ENCODE measurements around the gene IL10.
A peak's percentile ranks its signal among the peaks of the same experiment; 100 is the strongest.

Gene IL10

DNA sequence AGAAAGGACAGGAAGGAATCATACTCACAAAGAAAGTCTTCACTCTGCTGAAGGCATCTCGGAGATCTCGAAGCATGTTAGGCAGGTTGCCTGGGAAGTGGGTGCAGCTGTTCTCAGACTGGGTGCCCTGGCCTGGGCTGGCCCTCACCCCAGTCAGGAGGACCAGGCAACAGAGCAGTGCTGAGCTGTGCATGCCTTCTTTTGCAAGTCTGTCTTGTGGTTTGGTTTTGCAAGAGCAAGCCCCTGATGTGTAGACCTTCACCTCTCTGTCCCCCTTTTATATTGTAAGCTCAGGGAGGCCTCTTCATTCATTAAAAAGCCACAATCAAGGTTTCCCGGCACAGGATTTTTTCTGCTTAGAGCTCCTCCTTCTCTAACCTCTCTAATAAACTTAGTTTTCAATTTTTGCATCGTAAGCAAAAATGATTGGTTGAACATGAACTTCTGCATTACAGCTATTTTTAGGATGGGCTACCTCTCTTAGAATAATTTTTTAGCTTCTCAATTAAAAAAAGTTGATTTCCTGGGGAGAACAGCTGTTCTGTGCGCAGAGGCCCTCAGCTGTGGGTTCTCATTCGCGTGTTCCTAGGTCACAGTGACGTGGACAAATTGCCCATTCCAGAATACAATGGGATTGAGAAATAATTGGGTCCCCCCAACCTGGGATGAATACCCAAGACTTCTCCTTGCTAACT is at the start of gene IL10:
Gene IL10 (minus strand): TSS at position 252 of the 695 bp plus-strand sequence. CDS start 59 bp downstream, at position 193.
- DNase-seq: no peak

DNA sequence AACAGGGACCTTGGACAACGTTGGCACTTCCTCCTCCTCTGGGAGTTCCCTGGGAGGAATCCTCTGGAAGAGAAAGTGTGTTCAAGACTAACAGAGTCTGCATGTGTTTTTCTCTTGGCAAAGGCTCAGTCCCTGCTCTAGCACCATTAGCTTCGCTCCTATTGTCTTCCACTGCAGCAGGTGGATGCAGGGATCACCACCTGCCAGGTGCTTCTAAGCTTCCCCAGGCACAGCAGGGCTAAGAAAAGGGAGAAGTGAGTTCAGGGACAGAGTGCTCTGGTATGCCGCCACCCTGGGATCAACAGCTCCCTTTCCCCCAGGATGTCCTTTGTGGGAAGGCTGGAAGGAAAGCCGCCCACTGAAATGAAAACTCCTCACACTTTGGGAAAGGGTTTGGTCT is 49.2 kb upstream of the IL10 start:
- no peak for DNase-seq

DNA sequence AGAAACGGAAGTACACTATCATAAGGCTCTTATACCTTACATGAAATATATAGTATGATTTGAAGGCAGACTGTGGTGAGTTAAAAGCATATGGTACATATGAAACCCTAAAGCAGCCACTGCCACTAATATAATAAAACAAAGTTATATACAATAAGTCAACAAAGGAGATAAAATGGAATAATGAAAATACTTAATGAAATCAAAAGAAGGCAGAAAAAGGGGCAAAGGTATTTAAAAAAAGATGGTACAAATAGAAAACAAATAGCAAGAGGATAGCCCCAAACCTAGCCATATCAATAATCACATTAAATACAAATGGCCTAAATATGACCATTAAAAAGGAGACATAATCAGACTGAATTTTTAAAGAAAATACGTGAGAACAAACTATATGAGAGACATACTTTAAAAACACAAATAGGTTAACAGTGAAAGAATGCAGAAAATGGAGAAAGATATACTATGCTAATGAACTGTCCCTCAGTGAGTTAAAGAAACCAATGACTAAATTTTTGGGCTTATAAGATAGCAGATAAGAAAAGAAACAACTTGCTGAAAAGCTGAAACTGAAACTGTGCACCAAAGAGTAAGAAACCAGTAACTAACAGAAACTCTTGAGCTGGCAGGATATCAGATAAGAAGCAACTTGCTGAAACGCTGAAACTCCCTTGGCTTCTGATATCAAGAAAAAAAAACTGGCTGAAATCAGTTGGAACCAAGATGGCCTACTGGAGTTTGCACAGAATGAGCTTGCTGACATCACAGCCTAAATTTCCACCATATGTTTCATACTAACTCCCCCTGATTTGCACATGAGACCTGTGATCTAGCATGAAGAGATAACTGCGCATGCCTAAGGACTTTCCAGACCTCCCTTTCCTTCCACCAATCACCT is 44.3 kb upstream of the IL10 start:
- no peak for DNase-seq

DNA sequence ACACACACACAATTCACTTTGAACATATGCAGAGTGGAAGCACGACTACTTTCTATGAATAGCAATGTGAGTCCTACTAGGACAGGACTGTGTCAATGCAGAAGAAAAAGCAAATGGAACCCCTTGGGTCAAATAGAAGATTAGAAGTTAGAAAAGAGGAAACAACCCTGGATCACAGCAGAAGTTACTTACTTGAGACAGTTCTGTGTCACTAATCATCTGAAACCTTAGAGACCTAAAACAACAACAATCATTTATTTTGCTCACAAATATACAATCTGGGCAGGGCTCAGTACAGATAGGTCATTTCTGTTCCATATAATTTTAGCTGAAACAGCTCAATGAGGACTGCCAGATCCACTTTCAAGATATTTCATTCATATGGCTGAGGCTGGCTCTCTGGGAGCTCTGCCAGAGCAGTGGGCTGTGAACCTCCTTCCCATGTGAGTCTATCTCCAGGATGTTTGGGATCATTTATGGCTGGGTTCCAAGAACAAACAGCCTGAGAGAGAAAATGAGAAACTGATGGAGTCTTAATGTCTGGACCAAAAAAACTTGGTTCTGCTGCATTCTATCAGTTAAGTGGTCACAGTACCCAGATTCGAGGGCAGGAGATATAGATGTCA is 42.5 kb upstream of the IL10 start:
- no peak for DNase-seq

DNA sequence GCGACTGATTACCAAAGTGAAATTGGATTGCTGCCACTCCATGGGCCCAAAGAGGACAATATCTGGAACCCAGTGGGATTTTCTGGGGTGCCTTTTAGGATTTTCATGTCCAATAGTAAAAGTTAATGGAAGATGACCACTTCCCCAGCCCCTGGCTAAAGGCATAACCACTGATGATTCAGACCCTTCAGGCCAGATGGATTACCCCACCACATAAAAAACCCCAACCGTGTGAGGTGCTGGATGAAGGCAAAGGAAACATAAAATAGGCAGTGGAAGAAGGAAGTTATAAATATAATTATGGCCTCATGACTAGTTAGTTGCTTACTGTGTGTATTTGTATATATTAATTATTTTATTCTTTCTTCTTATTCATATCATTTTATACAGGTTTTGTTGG is 40.2 kb upstream of the IL10 start:
- DNase-seq: no peak

DNA sequence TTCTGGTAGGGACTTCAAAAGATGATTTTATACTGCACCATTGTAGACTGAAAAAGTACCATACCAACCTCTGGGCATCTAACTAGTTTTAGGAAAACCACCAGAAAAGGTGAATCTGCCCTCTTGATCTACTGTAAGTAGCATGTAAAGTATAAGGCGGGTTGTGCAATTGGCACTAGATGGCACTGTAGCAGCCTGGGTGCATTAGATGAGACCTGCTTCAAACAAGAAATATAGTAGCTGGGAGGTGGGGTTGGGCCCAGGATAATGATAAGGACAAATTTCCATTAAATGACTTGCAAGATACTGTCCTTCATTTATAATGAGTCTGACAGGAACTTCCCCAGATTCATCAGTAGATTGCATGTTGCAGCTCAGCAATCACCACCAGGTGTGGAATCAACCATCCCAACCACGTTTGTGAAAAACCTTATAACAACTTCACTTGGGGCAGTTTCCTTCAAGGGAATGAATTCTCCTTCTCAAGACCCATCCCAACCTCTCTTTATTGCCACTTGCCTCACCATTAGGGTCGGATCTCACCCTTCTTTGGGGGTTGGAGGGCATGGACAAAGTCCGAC is 37.3 kb upstream of the IL10 start:
- peak; percentile 38 for DNase-seq

DNA sequence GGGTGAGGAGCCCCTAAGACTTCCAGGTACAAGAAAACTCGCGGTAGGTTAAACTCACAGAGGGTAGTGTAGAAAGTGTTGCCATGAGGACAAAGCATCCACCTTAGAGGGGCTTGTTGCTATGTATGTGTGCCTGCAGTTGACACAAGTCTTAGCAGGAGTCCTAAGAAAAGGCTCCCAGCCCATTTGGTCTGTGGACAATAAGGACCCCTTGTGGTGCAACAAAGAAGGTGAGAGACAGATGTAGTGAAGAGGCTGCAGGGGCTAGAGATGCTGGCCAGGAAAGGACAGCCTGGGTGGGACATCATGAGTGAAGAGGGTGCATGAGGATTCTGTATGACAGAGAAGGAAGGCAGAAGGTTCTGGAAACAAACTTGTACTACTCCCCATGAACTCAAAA is 36.3 kb upstream of the IL10 start:
- DNase-seq: no peak

DNA sequence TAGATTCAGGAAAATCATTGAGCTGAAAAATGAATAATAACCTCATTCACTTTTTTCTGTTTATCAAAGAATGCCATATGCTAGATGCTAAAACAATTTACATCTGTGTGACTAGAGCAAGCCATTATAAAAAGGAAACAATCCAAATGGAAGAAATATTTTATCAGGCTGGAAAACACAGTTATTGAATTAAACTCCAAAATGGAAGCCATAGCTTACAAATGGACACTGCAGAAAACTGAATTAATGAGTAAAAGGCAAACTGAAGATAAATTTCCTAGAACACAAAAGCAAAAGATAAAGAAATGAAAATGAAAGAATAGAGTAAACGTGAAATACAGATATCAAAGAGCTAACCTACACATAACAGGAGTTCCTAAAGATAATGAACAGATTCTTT is 33.1 kb upstream of the IL10 start:
- DNase-seq: no peak

DNA sequence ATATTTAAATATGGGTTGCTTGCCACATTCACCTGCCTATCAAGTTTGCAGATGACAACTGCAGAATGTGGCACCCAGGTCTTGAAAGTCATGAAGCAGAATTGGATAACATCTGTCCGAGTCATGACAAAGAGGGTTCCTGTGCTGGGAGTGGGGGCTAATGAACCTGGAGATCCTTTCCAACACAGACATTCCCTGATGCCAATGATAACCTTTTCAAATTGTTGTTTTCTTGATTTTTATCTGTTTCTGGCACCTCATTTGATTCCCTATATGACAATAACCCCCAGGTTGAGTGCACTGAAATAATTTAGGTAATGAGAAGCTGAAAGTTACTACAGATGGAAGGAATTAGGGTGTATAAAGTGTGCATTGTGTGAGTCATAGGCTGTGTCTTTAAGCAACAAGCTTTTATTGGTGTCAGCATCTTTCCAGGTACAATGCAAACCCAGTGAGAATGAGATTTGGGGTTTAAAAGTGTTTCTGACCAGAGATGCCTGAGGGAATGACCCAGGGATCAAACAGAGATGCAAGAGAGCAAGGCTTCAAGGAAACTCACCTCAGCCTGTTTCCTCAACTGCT is 32.0 kb upstream of the IL10 start:
- no peak for DNase-seq

DNA sequence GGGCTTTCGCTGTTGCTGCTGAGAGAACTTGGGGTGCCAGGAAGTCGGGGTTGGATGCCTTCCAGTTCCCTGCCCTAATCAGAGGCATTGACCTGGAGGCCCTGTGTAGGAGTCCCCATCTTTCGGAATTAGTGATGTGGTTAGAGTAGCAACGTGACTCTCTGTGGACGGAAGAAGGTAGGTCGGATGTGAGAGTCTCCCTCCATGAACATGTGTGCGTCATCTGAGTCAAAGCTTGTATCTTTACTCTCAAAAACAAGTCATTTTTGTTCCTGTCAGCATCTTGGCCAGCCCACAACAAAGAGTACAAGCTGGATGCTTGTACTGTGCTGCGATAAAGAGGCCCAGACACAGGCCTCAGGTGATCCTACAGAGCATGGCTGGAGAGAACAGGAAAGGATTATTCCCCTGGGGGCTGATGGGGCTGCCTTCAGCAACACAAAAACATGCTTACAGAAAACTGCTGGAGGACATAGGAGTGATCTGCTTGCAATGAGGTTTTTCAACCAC is 31.0 kb upstream of the IL10 start:
- DNase-seq: peak; percentile 69

DNA sequence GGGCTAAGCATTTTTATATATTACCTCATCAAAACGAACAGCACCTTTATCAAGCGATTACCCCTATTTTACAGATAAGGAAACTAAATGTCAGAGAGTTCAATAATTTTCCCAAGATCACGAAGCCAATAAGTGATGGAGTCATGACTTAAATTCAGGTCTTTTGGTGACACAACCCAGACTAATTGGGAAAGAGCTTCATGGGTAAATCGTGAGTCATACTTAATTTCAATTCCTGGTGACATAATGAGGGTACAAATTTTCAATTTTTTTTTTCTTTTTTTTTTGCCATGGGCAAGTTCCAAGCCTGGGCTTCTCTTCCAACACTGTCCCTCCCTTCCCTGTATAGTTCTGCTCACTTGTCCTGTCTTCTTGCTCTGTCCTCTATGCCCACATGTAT is 30.1 kb upstream of the IL10 start:
- no peak for DNase-seq

DNA sequence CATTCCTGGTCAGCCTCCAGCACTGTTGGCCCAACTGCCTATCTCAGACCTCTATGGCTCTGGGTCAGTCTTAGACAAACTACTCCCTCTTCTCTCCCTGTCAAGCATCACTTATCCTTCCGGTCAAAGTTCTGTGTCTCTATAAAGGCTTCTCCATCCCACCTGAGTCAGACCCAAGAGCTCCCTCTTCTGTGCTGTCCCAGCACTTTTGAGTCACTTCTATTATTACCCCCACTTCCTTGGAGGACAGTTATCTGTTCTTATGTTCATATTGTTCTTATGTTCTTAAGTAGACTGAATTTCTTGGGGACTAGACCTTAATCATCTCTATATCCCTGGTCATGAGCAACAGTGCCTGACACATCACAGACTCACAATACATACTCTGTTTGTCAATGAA is 29.2 kb upstream of the IL10 start:
- DNase-seq: no peak

DNA sequence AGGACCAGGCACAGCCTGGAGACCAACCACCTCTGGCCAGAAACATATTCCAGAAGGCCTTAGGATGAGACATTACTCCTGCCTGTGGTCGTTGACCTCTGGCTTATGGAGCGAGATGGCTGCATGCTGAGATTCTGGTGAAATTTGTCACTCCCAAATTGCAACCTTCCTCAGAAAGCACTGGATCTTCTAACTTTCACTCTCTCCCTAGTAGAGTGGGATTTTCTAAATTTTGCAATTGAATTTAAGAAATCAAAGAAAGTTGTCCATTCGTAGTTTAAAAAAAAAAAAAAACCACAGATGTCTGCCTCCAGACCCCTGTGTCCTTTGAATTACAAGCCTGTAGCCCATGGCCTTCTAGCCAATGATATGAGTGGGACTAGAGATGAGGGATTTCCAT is 28.6 kb upstream of the IL10 start:
- no peak for DNase-seq

DNA sequence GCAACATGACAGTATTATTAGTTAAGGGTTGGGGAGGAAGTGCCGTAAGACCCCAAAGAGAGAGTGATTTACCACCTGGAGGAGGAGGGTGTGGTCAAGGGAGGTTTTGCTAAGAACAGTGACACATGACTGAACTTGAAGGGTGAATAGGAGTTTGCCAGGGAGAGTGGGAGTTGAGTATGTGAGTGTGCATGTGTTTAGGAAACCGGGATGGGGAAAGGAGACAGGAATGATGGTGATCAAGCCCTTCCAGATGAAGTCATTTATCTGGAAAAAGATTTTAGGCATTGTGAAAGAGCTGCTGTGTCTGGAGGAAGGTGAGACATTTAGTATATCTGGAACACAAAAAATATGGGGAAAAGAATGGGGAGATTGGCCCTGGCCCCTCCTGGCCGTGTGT is 28.1 kb upstream of the IL10 start:
- DNase-seq: no peak

DNA sequence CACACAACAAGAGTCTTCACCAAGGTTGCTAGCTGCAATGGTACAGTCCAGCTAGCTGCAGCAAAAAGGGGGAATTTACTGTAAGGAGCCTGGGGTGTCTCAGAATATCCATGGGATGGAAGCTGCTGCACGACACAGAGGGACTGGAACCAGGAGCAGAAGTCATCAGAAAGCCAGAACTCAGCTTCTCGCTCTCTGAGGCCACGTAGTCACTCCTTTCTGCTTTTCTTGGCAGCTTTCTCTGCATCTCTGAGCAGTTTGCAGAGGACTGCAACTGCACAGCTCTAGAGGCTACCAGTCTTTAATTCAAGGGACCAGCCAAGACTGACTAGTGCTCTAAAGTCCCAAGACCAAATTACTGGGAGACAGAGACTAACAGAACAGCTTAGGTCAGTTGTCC is 27.0 kb upstream of the IL10 start:
- DNase-seq: no peak

DNA sequence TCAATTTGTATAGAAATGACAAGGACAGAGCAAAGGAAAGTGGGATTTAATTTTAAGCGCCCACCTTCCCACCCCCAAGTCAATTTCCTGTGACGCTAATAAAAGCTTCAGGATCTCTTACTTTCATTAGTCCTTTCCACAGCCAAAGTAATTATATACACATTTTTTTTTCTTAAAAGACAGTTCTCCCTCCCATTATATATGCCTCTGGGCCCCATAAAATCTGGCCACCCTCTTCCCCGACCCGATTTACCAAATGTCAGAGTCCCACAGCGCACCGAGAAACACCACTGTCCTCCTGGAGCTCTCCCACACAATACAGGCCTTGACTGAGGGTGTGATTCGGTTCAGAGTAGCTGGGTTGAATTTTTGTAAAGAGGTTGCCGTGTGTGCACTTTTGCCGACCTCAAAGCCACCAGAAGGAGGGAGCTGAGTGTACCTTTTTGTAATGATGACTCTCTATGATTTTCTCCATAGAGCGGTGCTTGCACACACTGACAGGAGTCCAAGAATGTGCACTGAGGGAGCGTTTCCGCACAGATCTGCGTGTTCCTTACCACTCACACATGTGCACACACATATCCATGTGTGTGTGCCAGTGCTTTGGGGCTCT is 26.2 kb upstream of the IL10 start:
- DNase-seq: no peak

DNA sequence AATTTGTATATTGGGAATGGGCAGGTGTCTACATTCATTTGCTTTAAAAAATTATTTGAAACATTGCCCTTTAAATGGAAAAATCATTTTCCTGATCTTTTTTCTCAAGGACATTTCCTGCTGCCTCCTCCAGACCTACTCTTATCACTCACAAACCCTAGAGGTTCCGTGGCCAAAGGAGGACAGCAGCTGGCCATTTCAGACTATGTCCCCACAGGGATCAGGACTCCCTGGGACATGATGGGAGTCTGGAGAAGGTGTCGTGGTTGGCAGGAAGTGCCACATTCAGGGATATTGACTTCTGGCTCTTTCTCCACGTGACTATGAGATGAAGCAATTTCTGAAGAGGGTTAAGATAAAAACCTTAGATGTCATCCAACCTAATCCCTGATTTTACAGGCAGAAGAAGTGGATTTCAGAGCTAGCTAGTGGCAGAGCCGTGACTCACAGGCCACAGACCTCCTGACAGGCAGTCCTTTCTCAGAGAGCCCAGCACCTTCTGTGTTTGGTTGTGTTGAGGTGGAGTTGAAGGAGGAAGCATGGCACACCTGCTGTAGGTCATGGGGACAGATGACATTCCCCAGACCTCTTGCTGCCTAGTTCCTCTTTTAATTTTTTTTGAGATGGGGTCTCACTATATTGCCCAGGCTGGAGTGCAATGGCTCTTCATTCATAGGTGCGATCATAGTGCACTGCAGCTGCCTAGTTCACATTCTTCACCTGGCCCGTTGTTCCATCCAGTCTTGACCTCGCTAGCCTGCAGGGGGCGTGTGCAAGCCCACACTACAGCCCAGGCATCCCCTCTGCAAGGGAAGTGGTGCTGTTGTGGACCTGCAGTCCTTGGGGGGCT is 25.5 kb upstream of the IL10 start:
- DNase-seq: no peak

DNA sequence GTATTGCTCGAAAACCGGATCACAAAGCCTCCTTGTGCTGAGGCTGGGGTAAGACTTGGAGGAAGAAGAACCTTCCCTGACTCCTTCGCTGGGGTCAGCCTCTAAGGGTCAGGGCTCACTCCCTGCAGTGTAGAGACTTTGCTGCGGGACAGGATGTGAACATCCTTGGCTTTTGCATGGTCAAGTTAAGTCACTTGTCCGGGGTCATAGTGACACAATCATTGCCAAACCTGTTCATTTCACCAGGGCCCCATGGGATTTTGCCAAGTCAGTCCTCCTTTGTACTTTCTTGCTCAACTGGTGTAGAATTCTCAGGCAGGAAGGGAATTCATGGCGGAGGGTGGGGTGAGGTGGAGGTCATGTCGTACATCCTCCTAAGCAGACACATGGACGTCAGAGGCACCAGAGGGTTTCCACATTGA is 24.7 kb upstream of the IL10 start:
- DNase-seq: no peak

DNA sequence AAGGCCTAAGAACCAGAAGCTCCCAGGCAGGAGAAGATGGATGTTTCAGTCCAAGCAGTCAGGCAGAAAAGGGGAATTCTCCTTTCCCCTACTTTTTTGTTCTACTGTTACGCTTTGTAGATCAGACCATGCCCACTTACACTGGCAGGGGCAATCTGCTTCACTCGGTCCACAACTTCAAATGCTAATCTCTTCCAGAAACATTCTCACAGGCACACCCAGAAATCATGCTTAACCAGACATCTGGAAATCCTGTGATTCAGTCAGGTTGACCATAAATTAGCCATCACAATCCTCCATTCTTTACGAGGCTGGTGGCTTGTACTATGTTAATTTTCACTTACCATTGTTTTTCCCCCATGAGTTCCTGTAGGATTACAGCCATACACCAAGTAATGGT is 23.8 kb upstream of the IL10 start:
- DNase-seq: no peak

DNA sequence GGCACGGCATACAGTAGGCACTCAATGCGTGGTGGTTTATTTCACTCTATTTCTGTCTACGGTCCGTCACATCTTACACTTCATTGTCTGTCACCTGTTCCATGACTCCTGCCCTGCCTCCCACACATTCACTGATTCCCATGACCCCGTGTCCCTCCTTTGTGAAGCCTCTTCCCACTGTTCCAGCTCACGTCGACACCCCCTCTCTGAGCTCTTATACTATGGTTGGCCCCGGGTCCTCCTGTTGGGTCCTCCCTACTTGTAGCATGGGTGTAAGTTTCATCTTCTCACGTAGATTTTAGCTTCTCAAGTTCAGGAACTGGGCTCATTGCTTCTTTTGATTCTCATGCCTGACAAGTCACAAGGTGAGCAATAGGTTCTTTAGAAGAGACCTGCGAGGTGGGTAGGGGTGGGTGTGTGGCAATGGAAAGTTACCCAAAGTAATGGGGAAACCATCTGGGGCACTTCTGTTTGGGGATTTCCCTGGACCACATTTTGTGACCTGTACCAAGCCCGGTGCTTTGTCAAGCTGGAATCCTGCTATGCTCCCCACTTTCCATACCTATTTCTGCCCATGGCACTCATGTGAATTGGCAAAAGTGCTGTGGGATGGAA is 22.1 kb upstream of the IL10 start:
- DNase-seq: no peak

DNA sequence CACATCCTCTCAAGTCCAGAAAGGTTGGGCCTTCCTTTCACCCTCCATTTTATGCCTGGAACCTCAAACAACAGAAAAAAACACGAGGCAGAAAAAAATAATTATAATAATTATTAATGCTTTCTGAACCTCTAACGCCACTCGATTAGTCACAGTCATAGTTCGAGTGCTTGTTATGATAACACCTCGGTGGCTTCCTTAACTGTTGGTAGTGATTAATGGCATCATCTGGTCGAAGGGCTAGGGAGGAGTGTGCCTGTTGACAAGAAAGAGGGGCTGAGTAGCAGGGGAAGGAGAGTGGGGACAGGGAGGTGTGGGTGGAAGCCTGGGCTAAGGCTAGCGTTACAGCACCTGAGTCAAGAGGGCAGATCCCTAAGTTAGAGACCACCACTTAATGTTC is 21.3 kb upstream of the IL10 start:
- no peak for DNase-seq
